HG03066 (cell line): ENCODE measurements around the gene RGS3.
"Not testable (repeated sequence)": the region's sequence is repeated elsewhere in the genome, so short reads cannot be mapped to it uniquely, and the experiment has no call there.

Experiments used
- ATAC-seq: cut with Tn5 transposase; IDR thresholded peaks from one replicate; pipeline ENCODE4 v1.9.1; 2021; ENCODE audit warnings: low read depth; ENCODE audit not compliant: unreplicated experiment

Gene RGS3

GRCh38 chr9:113628621-113629020 lies 165.1 kb downstream of the RGS3 start:
- no peak for ATAC-seq

- ATAC-seq: no peak
Observed at GRCh38 chr9:113630386-113631136, 167.0 kb downstream of the RGS3 start.

DNA sequence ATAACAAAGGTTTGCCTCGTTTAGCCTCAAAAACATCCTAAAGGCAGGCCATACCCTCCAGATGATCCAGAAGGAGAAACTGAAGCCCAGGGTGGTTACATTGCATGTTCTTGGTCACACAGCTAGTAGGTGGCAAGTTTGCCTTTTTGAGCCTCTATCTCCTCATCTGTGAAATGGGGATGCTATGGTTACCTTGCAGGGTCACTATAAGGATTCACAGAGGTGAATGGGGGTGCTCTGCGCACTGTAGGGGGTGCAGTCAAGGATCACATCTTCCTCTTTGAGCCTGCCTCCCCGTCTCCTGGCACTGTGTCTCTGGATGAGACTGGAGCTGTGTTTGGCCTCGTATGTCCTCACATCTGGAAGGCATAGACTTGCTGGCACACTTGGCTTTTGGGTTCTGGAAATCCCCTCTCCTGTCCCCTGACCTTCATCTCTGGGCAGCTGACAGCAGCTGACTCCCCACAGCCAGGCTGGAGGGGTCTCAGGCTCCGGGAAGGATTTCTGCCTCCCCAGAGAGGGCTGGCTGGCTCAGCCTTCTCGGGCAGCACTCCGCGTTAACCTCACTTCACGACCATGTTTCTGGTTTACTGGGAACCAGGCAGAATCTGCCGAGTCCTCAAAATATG lies 167.7 kb downstream of the RGS3 start:
- ATAC-seq: no peak

- no peak for ATAC-seq
Observed at GRCh38 chr9:113631871-113632665, 168.5 kb downstream of the RGS3 start.

DNA sequence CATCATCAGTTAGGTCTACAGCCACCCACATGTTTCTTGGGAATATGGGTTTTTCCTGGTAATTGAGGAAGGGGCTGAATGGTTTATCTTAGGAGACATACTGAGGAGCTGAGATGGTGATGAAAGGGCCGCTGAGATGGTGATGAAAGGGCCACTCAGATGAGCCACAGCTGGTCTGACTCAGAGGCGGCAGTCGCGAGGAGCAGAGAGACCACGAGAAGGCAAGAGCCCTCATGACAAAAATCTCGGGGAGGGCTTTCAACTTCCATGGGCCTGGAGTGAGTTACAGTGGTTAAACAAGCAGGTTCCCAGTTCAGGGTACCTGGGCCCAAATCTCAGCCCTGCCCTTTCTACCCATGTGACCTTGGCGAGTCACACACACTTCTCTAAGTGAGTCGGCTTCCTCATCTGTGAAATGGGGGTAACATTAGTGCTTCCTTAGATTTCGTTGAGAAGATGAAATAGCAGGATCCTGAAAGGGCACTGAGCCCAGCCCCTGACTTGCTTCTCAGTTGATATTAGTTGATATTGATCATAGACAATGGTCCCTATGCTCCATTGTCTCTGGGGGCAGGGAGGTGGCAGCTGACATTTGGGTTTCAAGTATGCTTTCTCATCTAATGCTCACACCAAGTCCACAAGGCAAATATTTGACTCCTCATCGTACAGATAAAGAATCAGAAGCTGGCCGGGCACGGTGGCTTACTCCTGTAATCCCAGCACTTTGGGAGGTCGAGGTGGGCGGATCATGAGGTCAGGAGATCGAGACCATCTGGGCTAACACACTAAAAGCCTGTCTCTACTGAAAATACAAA lies 169.5 kb downstream of the RGS3 start:
- no peak for ATAC-seq

- ATAC-seq: no peak
Observed at GRCh38 chr9:113633782-113634595, 170.5 kb downstream of the RGS3 start.

- no peak for ATAC-seq
Observed at GRCh38 chr9:113634596-113635515, 171.3 kb downstream of the RGS3 start.

GRCh38 chr9:113635586-113635985 lies 172.1 kb downstream of the RGS3 start:
- ATAC-seq: no peak

DNA sequence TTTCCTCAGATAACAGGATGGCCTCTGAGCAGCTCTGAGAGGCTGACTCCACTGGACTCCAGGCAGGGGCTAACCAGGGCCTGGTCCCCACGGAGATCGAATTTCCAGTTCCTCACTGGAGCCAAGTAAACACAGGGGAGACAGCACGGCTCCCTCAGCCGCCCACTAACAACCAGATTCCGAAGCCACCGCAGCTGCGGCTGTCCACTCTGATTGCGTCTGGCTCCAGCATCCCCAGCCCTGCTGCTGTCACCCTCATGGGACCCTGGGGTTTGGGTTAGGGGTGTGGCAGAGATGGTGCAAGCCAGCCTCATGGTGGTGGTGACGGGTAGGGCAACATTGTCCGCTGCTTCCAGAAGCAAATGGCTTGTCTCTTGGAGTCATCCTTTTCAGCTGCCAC lies 172.6 kb downstream of the RGS3 start:
- no peak for ATAC-seq

DNA sequence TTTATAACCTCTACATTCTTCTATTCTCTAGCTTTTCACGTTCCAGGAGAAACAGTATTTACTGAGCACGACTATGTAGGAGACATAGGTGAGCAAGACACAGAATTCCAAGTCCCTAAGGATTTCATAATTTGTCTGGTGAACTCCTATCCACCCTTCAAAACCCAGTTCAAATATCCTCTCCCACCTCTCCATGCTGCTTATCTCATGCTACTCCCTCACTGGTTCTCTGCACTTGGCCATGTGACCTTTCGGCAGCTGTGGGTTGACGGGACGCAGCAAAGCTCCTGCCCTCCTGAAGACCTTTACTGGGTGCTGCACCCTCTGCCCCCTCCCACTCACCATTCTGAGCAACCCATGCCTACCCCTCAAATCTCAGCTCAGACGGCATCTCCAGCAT lies 173.2 kb downstream of the RGS3 start:
- ATAC-seq: no peak

GRCh38 chr9:113638490-113638889 lies 175.0 kb downstream of the RGS3 start:
- no peak for ATAC-seq

DNA sequence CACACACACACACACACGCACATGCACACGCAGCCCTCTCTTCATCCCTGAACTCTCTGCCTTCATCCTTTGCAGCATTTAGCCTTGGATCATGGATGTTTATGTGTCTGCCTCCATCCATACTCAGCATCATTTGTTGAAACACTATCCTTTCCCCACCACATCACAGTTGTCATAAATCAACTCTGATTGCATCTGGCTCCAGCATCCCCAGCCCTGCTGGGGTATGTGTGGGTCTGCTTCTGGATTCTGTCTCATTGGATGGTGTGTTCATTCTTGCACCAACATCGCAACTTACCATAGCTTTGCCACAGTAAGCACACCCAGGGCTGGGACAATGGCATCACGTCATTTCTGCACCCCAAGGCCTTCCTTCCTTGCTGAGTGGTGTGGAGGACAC lies 175.4 kb downstream of the RGS3 start:
- no peak for ATAC-seq

DNA sequence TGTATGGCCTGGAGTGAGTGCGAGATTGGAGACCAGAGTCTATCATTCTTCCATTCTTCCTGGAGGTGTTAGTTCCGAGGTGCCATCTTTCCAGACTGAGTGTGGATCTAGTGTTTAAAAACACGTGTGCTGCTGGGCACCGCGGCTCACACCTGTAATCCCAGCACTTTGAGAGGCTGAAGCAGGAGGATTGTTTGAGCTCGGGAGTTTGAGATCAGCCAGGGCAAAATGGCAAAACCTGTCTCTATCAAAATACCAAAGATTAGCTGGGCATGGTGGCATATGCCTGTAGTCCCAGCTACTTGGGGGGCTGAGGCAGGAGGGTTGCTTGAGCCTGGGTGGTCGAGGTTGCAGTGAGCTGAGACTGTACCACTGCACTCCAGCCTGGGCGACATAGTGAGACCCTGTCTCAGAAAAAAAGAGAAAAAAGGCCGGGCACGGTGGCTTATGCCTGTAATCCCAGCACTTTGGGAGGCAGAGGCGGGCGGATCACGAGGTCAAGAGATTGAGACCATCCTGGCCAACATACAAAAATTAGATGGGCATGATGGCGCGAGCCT lies 176.0 kb downstream of the RGS3 start:
- ATAC-seq: not testable (repeated sequence)

- no peak for ATAC-seq
Observed at GRCh38 chr9:113640418-113640817, 176.9 kb downstream of the RGS3 start.

- no peak for ATAC-seq
Observed at GRCh38 chr9:113641100-113641885, 177.8 kb downstream of the RGS3 start.

- no peak for ATAC-seq
Observed at GRCh38 chr9:113644321-113644720, 180.8 kb downstream of the RGS3 start.

DNA sequence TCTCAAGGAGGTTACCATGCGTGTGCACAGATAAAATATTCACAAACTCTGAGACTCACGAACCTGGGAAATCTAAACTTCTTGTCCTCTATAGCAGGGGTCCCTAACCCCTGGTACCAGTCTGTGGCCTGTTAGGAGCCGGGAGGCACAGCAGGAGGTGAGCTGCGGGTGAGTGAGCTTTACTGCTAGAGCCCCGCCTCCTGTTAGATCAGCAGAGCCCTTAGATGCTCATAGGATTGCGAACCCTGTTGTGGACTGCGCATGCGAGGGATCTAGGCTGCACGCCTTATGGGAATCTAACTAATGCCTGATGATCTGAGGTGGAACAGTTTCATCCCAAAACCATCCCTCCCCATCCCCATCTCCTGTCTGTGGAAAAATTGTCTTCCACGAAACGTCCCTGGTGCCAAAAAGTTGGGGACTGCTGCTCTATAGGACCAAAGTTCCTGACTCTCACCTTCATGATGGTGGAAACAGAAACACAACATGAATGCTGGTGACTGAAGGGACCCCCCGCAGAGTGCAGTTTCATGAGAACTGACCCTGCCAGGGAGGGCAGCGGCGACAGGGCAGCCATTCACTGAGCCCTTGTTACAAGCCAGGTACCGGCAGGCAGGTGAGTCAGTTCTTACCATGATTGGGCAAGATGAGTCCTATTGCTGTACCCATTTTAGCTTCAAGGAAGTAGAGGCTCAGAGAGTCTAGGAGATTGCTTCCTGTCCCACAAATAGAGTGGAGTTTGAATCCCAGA lies 181.9 kb downstream of the RGS3 start:
- no peak for ATAC-seq
